HepG2 (cell line): ENCODE measurements around the gene MBIP.

Source experiments
- FOXM1 ChIP-seq: sonication (generic); formaldehyde crosslinking; IDR thresholded peaks from 2 replicates; pipeline ENCODE4 v1.5.0; 2020; ENCODE audit warnings: missing genetic modification reagents
- NR2F6 ChIP-seq, 2 experiments: IDR thresholded peaks; 2 replicates each; pipeline ENCODE4 v1.6.1; 2016; ENCODE audit warnings: antibody characterized with exemption in 1 of 2, mild to moderate bottlenecking in 1 of 2
- TOE1 ChIP-seq: sonication (generic); formaldehyde crosslinking; IDR thresholded peaks from 2 replicates; pipeline ENCODE4 v1.4.0; 2020; ENCODE audit warnings: mild to moderate bottlenecking, missing genetic modification reagents
- ZFX ChIP-seq: sonication (generic); formaldehyde crosslinking; IDR thresholded peaks from 2 replicates; pipeline ENCODE4 v1.4.0; 2020; ENCODE audit warnings: mild to moderate bottlenecking, low read depth, missing genetic modification reagents, moderate library complexity
- ZNF335 ChIP-seq: sonication (generic); formaldehyde crosslinking; IDR thresholded peaks from 2 replicates; pipeline ENCODE4 v1.4.0; 2020; ENCODE audit warnings: missing genetic modification reagents

DNA sequence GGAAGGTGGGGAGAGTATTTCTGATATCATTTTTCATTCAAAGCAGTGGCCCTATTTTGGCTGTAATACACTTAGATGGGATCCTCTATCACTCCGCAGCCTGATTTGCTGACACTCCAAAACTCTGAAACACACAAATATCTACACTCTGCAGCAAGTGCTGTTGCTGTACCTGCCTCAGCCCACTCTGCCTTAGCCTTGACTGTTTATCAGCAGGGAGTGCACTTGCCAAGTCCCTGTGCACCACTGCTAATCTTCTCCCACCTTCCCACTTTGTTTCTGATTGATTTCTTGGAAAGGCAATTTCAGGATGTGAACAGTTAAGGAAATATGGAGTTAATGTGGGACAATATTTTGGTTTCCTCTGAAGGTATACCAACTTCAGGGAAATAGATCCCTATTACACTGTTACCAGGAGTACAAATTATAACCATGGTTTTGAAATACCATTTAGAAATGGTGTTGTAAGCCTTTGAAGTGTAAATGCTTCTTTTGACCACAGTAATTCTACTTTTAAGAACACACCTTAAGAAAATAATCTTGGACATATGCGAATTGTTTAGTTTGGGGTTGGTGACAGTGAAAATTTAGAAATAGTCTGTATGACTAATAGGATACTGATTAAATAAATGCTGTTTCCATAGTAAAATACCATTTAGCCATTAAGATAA, 59.3 kb downstream of the MBIP start:
- TF ChIP-seq TOE1 (CRISPR knock-in tag) (no peak), FOXM1 (CRISPR knock-in tag) (no peak), ZNF335 (no peak), ZFX (CRISPR knock-in tag) (no peak), NR2F6 (IDR thresholded peaks at IDR 0.05) (no peak), NR2F6 (CRISPR knock-in tag; IDR thresholded peaks at IDR 0.05) (no peak)
